A549 (cell line): ENCODE measurements around the gene S100B.

ENCODE experiments used
- CTCF ChIP-seq: fragments of >200 bp; sonication (Bioruptor Twin); formaldehyde crosslinking; IDR thresholded peaks from 3 replicates; pipeline ENCODE4 v1.5.1; 2016
- NFE2L2 ChIP-seq: fragments of 150-350 bp; conservative IDR thresholded peaks from 2 replicates; pipeline ENCODE4 v1.6.1; 2014; ENCODE audit warnings: low read length
- RAD21 ChIP-seq, 2 experiments: fragments of >200 bp in 1 of 2; sonication (Bioruptor Twin) in 1 of 2; formaldehyde crosslinking in 1 of 2; IDR thresholded peaks in 1 of 2; conservative IDR thresholded peaks in 1 of 2; 2 replicates in 1 of 2; 3 replicates in 1 of 2; pipeline ENCODE4 v1.6.1; 2012 to 2018; ENCODE audit warnings: inconsistent platforms in 1 of 2

GRCh38 chr21:46552274-46552673 is 52.6 kb downstream of the S100B start:
- no peak for TF ChIP-seq CTCF
- TF ChIP-seq RAD21 (conservative IDR thresholded peaks at IDR 0.05 in 1 of 2, IDR thresholded peaks at IDR 0.05 in 1 of 2): no peak
- TF ChIP-seq NFE2L2: no peak
